HG03066 (cell line): ENCODE measurements around the gene SERPINA5.

Source experiments
- ATAC-seq: cut with Tn5 transposase; IDR thresholded peaks from one replicate; pipeline ENCODE4 v1.9.1; 2021; ENCODE audit warnings: low read depth; ENCODE audit not compliant: unreplicated experiment

Gene SERPINA5

GRCh38 chr14:94548999-94549985 lies 31.9 kb upstream of the SERPINA5 start:
- ATAC-seq: peak; percentile 72

GRCh38 chr14:94550041-94550440 lies 31.2 kb upstream of the SERPINA5 start:
- no peak for ATAC-seq

GRCh38 chr14:94555991-94556390 lies 25.2 kb upstream of the SERPINA5 start:
- ATAC-seq: no peak

GRCh38 chr14:94557327-94557726 lies 23.9 kb upstream of the SERPINA5 start:
- ATAC-seq: no peak

GRCh38 chr14:94558842-94559241 lies 22.4 kb upstream of the SERPINA5 start:
- ATAC-seq: no peak

GRCh38 chr14:94559638-94560290 lies 21.5 kb upstream of the SERPINA5 start:
- ATAC-seq: no peak

GRCh38 chr14:94560291-94560665 lies 20.9 kb upstream of the SERPINA5 start:
- no peak for ATAC-seq

- ATAC-seq: no peak
Measured at GRCh38 chr14:94560751-94561655, 20.2 kb upstream of the SERPINA5 start, which contains the start of gene SERPINA4. TSS of gene SERPINA4 (plus strand) at chr14:94561442. CDS start at chr14:94563483, 2,041 bp downstream.

- no peak for ATAC-seq
Measured at GRCh38 chr14:94561656-94562010, 19.6 kb upstream of the SERPINA5 start.

GRCh38 chr14:94562022-94562421 lies 19.2 kb upstream of the SERPINA5 start:
- no peak for ATAC-seq

GRCh38 chr14:94562941-94563883 lies 18.0 kb upstream of the SERPINA5 start:
- no peak for ATAC-seq

GRCh38 chr14:94564381-94564780 lies 16.8 kb upstream of the SERPINA5 start:
- ATAC-seq: no peak

- no peak for ATAC-seq
Measured at GRCh38 chr14:94568186-94568585, 13.0 kb upstream of the SERPINA5 start.

GRCh38 chr14:94569381-94570001 lies 11.7 kb upstream of the SERPINA5 start:
- no peak for ATAC-seq

- no peak for ATAC-seq
Measured at GRCh38 chr14:94570002-94570400, 11.2 kb upstream of the SERPINA5 start.

GRCh38 chr14:94570440-94570839 lies 10.8 kb upstream of the SERPINA5 start:
- no peak for ATAC-seq

- ATAC-seq: no peak
Measured at GRCh38 chr14:94571395-94571794, 9.8 kb upstream of the SERPINA5 start.

GRCh38 chr14:94571950-94572349 lies 9.3 kb upstream of the SERPINA5 start:
- no peak for ATAC-seq

GRCh38 chr14:94572637-94573303 lies 8.5 kb upstream of the SERPINA5 start:
- no peak for ATAC-seq
